SH-SY5Y (cell line): ENCODE data around the gene SPPL2B.

Experiments used
- GATA2 ChIP-seq: IDR thresholded peaks from 2 replicates; pipeline ENCODE4 v1.6.1; 2011; ENCODE audit warnings: mild to moderate bottlenecking, low read depth, low read length
- GATA3 ChIP-seq: IDR thresholded peaks from 2 replicates; pipeline ENCODE4 v1.6.1; 2011; ENCODE audit warnings: low read depth, mild to moderate bottlenecking, low read length, moderate library complexity

DNA sequence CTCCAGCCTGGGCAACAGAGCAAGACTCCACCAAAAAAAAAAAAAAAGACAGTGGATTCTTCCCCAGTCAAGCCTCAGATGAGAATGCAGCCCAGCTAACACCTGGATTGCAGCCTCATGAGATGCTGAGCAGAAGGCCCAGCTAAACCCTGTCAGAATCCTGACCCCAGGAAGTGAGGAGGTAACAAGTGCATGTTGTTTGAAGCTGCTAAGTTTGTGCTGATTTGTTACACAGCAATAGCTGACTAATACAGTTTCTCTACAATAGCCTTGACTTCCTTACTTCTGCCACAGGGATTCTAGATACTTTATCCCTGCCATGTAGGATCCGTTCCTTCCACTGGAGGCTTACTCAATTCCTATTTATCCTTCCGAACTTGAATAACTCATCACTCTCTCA is 52.1 kb downstream of the SPPL2B start:
- no peak for TF ChIP-seq GATA3
- no peak for TF ChIP-seq GATA2
